Measurements from ENCODE around the gene LIMD2.

LIMD2 gene

GRCh38 chr17:63672856-63673255 lies 27.1 kb downstream of the LIMD2 start:
- Histone ChIP-seq H3K27me3 (no peaks in the 10 kb centered on the region), H3K4me3 (ENCODE audit: low read depth, low read length) (no peak overlapping the region), H3K9me3 (no peaks in the 10 kb centered on the region), H3K4me1 (peaks cover 23% of the 10 kb centered on the region), H3K36me3 (peaks cover 26% of the 10 kb centered on the region)
- TF ChIP-seq, protein P1, sequence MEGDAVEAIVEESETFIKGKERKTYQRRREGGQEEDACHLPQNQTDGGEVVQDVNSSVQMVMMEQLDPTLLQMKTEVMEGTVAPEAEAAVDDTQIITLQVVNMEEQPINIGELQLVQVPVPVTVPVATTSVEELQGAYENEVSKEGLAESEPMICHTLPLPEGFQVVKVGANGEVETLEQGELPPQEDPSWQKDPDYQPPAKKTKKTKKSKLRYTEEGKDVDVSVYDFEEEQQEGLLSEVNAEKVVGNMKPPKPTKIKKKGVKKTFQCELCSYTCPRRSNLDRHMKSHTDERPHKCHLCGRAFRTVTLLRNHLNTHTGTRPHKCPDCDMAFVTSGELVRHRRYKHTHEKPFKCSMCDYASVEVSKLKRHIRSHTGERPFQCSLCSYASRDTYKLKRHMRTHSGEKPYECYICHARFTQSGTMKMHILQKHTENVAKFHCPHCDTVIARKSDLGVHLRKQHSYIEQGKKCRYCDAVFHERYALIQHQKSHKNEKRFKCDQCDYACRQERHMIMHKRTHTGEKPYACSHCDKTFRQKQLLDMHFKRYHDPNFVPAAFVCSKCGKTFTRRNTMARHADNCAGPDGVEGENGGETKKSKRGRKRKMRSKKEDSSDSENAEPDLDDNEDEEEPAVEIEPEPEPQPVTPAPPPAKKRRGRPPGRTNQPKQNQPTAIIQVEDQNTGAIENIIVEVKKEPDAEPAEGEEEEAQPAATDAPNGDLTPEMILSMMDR (IDR thresholded peaks at IDR 0.05; ENCODE audit: low read depth, low read length): no peak
- no peak for DNase-seq

DNA sequence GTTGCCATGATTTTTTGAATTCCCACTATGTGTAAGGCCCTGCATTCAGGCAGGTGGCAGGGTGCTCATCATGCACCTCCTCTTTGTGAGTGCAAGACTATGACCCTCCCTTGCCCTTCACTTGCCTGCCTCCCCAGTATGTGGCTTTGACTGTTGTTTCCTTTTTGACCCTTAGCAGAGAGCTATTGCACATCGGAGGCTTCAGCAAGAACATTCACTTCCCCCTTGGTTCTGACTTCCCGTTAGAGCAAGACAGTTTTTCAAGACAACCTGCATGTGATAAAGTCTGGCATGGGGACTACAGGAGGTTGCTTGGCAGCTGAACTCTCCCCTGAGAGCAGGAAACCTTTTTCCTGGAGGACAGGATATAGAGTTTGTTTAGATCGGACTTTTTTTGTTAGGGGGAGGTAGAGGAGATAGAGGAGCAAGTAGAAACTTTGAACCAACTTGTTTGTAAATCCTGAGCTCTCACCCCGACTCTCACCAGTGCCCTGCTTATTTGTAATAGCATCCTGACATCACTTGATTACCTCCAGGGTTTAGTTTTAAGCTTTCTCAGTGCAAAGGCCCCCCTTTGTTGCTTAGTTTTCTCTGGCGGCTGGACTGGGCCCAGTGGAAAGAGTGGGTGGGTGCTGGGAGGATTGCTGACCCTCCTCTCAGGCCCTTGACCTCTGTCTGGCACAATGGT lies 34.3 kb downstream of the LIMD2 start:
- H3K27me3 ChIP-seq: no peaks in the 10 kb centered on the region
- peaks cover 32% of the 10 kb centered on the region for H3K36me3 ChIP-seq
- TF ChIP-seq, protein P1 (IDR thresholded peaks at IDR 0.05; ENCODE audit: low read depth, low read length): no peak
- H3K4me3 ChIP-seq (ENCODE audit: low read depth, low read length): no peak overlapping the region
- no peak for DNase-seq
- no peaks in the 10 kb centered on the region for H3K4me1 ChIP-seq
- no peaks in the 10 kb centered on the region for H3K9me3 ChIP-seq

DNA sequence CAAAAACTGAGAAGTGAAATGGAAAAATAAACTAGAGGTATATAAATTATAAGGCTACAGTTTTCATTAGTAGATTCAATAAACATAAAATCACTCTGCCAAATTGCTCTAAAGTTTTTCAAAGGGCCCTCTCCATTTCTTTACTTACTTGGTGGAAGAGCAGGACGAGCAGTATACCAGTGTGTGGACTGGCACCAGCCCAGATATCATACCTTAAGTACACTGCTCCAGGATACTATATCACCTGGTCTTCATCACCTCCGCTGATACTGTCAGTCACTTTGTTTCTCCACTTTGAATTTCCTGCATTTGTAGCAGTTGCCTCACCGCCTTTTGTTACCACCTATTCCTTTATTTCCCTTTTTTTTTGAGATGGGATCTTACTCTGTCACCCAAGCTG lies 40.1 kb downstream of the LIMD2 start:
- H3K4me1 ChIP-seq: no peaks in the 10 kb centered on the region
- no peak for DNase-seq
- H3K9me3 ChIP-seq: no peaks in the 10 kb centered on the region
- peaks cover 38% of the 10 kb centered on the region for H3K36me3 ChIP-seq
- H3K27me3 ChIP-seq: no peaks in the 10 kb centered on the region
- TF ChIP-seq, protein P1 (IDR thresholded peaks at IDR 0.05; ENCODE audit: low read depth, low read length): no peak
- no peak overlapping the region for H3K4me3 ChIP-seq (ENCODE audit: low read depth, low read length)

DNA sequence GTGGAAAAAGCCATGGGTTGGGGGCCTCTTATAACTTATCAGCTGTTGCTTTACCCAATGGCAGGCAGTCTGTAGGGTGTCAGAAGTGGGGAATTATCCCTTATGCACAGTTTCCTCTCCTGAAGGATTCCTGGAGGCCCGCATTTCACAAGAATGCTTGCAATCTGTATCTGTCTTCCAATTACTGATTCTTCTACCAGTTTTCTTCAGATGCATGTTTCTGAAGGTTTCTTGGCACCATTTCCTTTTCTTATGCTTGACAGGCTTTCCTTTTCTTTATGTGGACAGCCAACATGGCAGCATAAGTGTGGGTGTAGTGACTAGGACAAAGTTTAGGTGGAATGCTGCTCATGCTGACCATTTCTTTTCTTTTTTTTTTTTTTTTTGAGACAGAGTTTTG lies 41.6 kb downstream of the LIMD2 start:
- no peak overlapping the region for H3K4me3 ChIP-seq (ENCODE audit: low read depth, low read length)
- DNase-seq: no peak
- TF ChIP-seq, protein P1 (IDR thresholded peaks at IDR 0.05; ENCODE audit: low read depth, low read length): no peak
- H3K9me3 ChIP-seq: no peaks in the 10 kb centered on the region
- peaks cover 48% of the 10 kb centered on the region for H3K36me3 ChIP-seq
- no peaks in the 10 kb centered on the region for H3K27me3 ChIP-seq
- H3K4me1 ChIP-seq: no peaks in the 10 kb centered on the region

- H3K4me1 ChIP-seq: no peaks in the 10 kb centered on the region
- H3K27me3 ChIP-seq: no peaks in the 10 kb centered on the region
- H3K9me3 ChIP-seq: no peaks in the 10 kb centered on the region
- no peak for DNase-seq
- peaks cover 50% of the 10 kb centered on the region for H3K36me3 ChIP-seq
- no peak overlapping the region for H3K4me3 ChIP-seq (ENCODE audit: low read depth, low read length)
- TF ChIP-seq, protein P1 (IDR thresholded peaks at IDR 0.05; ENCODE audit: low read depth, low read length): no peak
These were observed 42.1 kb downstream of the LIMD2 start for GRCh38 chr17:63657786-63658185.

DNA sequence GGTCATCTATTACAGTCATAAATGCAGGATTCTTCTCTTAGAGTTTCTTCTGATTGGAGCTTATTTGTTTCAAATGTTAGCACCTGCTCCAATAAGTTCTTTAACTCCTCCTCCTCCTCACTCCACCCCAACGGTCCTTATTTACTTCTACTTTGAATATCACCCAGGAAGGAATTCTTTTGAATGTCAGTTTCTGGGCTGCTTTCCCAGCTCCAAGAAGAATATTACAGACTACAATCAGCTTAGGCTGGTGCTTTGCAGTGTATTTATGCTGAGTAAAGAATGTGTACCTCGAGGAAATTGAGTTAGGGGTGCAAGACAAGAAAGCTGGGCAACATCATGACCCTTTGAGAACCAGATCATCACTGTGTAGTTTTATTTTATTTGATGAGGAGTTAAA lies 46.9 kb downstream of the LIMD2 start:
- H3K4me3 ChIP-seq (ENCODE audit: low read depth, low read length): no peak overlapping the region
- no peaks in the 10 kb centered on the region for H3K4me1 ChIP-seq
- H3K9me3 ChIP-seq: no peaks in the 10 kb centered on the region
- no peak for DNase-seq
- TF ChIP-seq, protein P1 (IDR thresholded peaks at IDR 0.05; ENCODE audit: low read depth, low read length): no peak
- no peaks in the 10 kb centered on the region for H3K27me3 ChIP-seq
- peaks cover 38% of the 10 kb centered on the region for H3K36me3 ChIP-seq
